Cerebellar cortex (tissue), 1 donor: ENCODE results near the gene AGAP5.
"Not testable (repeated sequence)": the region's sequence is repeated elsewhere in the genome, so short reads cannot be mapped to it uniquely, and the experiment has no call there.

Source experiments
- DNase-seq: peaks from one replicate; pipeline ENCODE4 v3.0.0-alpha.2; 2015; ENCODE audit warnings: low spot score

AGAP5 gene

DNA sequence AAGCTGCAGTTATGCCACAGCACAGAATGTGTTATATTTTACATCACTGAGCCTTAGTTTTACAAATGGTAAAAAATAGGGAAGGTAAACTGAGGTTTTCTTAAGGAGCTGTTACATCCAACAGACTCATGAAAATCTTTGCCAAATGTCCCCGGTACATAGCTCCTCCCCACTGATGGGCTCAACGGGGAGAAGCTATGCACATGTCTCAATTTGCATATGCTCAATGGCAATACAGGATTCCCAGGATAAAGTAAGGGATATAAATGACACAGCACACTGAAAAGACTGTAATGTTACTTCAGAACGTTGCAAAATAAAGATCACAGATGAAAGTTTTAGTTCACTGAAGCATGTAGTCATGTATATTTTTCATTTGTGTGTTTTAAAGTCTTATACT is 16.6 kb upstream of the AGAP5 start:
- DNase-seq = not testable (repeated sequence)

GRCh38 chr10:73713912-73714311 is 16.0 kb upstream of the AGAP5 start:
- not testable (repeated sequence) for DNase-seq

- not testable (repeated sequence) for DNase-seq
These were observed 13.8 kb upstream of the AGAP5 start for GRCh38 chr10:73711683-73712082.

DNA sequence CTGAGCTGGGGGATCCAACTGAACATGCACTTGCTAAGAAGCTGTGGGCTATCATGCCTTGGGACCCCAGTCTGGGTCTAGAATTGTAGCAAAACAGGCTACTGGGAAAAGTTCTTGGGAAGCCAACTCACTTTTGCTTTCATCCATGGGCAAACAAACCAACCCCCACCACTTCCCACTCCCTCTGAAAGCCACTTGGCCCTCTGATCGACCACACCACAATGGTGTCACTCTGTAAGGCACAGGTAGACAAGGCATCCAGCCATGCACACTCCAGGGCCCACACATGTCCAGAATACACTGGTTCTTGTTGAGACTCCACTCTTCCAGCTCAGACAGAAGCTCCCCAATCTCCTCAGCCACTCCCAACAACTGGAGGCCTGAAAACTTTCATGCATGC is 10.2 kb upstream of the AGAP5 start:
- DNase-seq = not testable (repeated sequence)

- not testable (repeated sequence) for DNase-seq
These were observed 9.7 kb upstream of the AGAP5 start for GRCh38 chr10:73707628-73708027.

DNA sequence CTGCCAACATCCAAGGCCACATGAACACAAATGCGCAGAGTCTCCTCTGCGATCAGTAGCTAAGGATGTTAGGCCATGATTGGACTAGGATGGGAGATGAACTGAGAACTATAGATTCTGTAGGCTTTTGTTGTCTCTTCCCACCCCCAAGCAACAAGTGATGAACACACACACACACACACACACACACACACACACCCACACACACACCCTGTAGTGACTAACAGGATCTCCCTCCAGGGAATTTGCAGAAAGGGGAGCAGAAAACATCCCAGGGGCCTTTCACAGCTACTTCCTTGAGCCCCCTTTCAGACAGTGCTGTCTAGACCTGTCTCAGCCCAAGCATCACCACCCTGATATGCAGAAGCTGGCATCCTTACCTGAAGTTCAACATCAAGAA is 8.6 kb upstream of the AGAP5 start:
- not testable (repeated sequence) for DNase-seq

GRCh38 chr10:73705506-73706072 is 7.7 kb upstream of the AGAP5 start:
- DNase-seq = not testable (repeated sequence)

GRCh38 chr10:73703924-73704323 is 6.0 kb upstream of the AGAP5 start:
- DNase-seq = not testable (repeated sequence)

GRCh38 chr10:73698819-73699218 is 910 bp upstream of the AGAP5 start:
- not testable (repeated sequence) for DNase-seq

DNA sequence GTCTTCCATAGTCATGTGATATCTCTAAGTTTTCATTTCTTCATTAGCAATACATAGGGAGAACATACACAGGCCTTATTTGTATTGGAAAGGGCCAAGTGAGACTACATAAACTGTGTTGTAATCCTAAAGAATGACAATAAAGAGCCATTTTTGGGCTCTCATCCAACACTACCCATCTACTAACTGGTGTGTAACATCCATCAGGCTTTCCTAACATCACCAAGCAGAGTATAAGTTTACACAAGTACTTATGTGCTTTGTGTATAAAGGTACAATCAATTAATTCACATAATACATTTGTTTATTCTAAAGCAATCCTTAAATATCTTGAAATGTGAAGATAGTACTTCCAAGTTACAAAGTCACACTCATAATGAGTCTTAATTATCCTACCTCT is 2.6 kb downstream of the AGAP5 start:
- not testable (repeated sequence) for DNase-seq

GRCh38 chr10:73690755-73691154 is 7.2 kb downstream of the AGAP5 start:
- not testable (repeated sequence) for DNase-seq

- not testable (repeated sequence) for DNase-seq
These were observed 8.3 kb downstream of the AGAP5 start for GRCh38 chr10:73689596-73689995.

GRCh38 chr10:73687641-73688040 is 10.3 kb downstream of the AGAP5 start:
- DNase-seq = not testable (repeated sequence)

- DNase-seq = not testable (repeated sequence)
These were observed 23.4 kb downstream of the AGAP5 start for GRCh38 chr10:73674546-73674945.

- DNase-seq = not testable (repeated sequence)
These were observed 29.5 kb downstream of the AGAP5 start for GRCh38 chr10:73668378-73668777.

GRCh38 chr10:73666153-73666809 is 31.6 kb downstream of the AGAP5 start:
- not testable (repeated sequence) for DNase-seq

DNA sequence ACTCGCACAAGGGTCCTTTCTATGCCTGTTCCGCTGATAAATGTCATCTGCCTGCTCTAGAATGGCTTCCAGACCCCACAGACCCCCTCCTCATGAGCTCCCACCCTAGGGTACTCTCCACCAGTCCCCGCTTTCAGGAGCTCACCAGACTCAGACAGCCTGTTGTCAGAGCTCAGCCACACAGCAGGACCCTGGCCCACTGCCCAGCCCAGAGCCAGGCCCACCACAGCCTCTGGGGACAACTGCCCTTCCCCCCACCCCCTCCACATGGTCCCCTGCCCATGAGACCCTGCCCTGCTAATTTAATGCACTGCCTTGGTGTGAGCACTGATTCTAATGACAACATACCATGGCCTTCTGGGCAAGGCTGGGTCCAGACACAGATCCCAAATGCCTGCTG is 32.3 kb downstream of the AGAP5 start:
- not testable (repeated sequence) for DNase-seq

DNA sequence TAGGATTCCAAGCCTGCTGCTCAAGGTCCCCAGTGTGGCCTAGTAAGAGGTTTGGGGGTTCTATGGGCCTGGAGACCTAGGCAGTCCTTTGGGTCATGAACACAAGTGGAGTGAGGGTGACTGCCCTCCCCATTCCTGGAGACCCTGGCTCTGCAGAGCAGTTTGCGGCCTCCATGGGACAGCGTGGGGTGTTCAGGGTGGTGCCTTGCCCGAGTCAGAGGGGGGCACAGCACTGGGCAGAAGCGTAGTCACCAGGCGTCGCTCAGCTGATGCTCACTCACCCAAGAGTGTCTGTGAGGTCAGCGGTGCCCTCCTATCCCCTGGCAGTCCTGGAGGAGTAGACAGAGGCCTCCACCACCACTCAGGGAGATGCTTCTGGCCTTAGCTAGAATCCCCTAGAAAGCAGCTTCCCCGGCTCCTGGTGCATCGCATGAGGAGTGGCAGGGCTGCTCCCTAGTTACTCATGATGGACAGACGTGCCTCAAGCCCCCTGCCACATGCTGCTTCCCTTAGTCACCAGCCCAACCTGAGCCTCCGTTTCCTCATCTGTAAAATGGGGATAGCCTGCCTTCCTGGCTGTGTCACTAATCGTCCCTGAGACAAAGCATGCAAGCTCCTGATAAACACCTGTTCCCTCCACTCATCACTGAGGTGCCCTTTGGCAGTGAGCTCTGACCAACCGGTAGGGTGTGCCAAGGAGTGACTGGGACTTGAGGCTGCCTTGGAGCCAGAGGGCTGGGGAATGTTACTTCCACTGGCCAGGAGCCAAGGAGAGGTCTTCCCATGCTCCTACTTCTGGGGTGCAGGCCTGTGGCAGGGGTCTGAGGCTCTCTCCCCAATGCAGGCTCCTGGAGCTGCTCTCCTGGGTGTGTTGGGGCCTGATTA is 33.5 kb downstream of the AGAP5 start:
- not testable (repeated sequence) for DNase-seq

GRCh38 chr10:73663621-73664020 is 34.3 kb downstream of the AGAP5 start:
- DNase-seq = not testable (repeated sequence)

DNA sequence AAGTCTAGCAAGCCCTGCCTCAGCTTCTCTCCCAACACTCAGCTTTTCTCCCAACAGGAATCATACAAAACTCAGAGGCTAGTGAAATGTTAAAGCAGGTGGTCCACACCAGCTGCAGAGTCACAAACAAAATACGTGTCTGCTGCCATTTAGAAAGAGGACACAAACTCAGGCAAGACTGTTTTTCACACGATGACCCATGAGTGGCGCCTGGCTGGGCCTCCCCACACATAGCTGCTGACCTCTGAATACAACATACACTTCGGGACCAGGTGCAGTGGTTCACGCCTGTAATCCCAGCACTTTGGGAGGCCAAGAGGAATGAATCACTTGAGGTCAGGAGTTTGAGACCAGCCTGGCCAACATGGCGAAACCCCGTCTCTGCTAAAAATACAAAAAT is 35.2 kb downstream of the AGAP5 start:
- not testable (repeated sequence) for DNase-seq

- no peak for DNase-seq
These were observed 42.0 kb downstream of the AGAP5 start, which contains the start of gene SYNPO2L for GRCh38 chr10:73655990-73656298. Gene SYNPO2L, minus strand, starts transcription at chr10:73656029. Its CDS starts 107 bp downstream, at chr10:73655922.

GRCh38 chr10:73655257-73655989 is 42.5 kb downstream of the AGAP5 start:
- DNase-seq = no peak
